GM12878 (cell line): ENCODE measurements around the gene RDM1. TPM values are rescaled to one million over a fixed set of nuclear protein-coding genes. Genes with fewer than 3 reads are reported as not detected.

Experiments used
- ATAC-seq: fragments of 200-7000 bp; cut with Tn5 transposase; 3 replicates; pipeline ENCODE4 v1.9.1; 2020; ENCODE audit warnings: mild to moderate bottlenecking, moderate library complexity
- BruUV-seq: library from RNA; stranded (reverse); fragments of 400-500 nt; replicated peaks from 2 replicates; lab custom pipeline; 2021; lab: Mats Ljungman, UMichigan
- CTCF ChIA-PET: fragments of 300-600 bp; sonication (Branson Sonifier 250); formaldehyde crosslinking; extraction: SDS; loops from one replicate; lab custom pipeline; 2021; ENCODE audit warnings: inconsistent platforms; lab: Yijun Ruan, JAX
- POLR2A ChIA-PET: fragments of 350-600 bp; formaldehyde crosslinking; extraction: SDS; loops from one replicate; lab custom pipeline; 2021; ENCODE audit warnings: inconsistent platforms; lab: Charles Lee
- RAD21 ChIA-PET: fragments of 300-600 bp; sonication (Branson Sonifier 250); formaldehyde crosslinking; loops from one replicate; lab custom pipeline; 2023; ENCODE audit warnings: antibody characterized with exemption; ENCODE audit not compliant: unreplicated experiment; lab: Charles Lee
- SMC1A ChIA-PET: fragments of 300-600 bp; sonication (Branson Sonifier 250); formaldehyde crosslinking; loops from one replicate; lab custom pipeline; 2023; ENCODE audit not compliant: unreplicated experiment, uncharacterized antibody; lab: Charles Lee
- DNase-seq: peaks from one replicate; pipeline ENCODE4 v3.0.0-alpha.2; 2011; ENCODE audit warnings: low read depth, low spot score
- FAIRE-seq: peaks from 3 replicates; lab custom pipeline; 2011; peaks lifted over from hg19 to GRCh38; lab: Jason Lieb, UNC
- H2AFZ ChIP-seq: 2 replicates; pipeline ENCODE4 v1.6.0; 2011; ENCODE audit warnings: low read depth, low read length, control low read depth; ENCODE audit not compliant: control insufficient read depth
- H3K27ac ChIP-seq: 2 replicates; pipeline ENCODE4 v1.5.1; 2011; ENCODE audit warnings: control low read depth; ENCODE audit not compliant: control insufficient read depth, insufficient read depth
- H3K27me3 ChIP-seq, 2 experiments: replicated peaks in 1 of 2; 2 replicates each; pipeline versions ENCODE4 v1.6.0 to v1.6.1; 2011; ENCODE audit warnings: low read length in 1 of 2; ENCODE audit not compliant: control insufficient read depth in 2 of 2, insufficient read depth in 2 of 2
- H3K36me3 ChIP-seq, 2 experiments: 2 replicates each; pipeline ENCODE4 v1.5.1; 2011; ENCODE audit warnings: low read length in 1 of 2; ENCODE audit not compliant: control insufficient read depth in 2 of 2, insufficient read depth in 2 of 2
- H3K4me1 ChIP-seq: 2 replicates; pipeline ENCODE4 v1.6.1; 2011; ENCODE audit warnings: mild to moderate bottlenecking, low read length, moderate library complexity, mixed read lengths; ENCODE audit not compliant: control insufficient read depth, insufficient read depth
- H3K4me2 ChIP-seq: 2 replicates; pipeline ENCODE4 v1.6.0; 2011; ENCODE audit warnings: control low read depth; ENCODE audit not compliant: control insufficient read depth, insufficient read depth
- H3K4me3 ChIP-seq: fragments of 200-600 bp; sonication (generic); 2 replicates; pipeline ENCODE4 v1.5.1; 2016
- H3K79me2 ChIP-seq: 2 replicates; pipeline ENCODE4 v1.6.0; 2011; ENCODE audit warnings: low read length; ENCODE audit not compliant: control insufficient read depth, insufficient read depth
- H3K9ac ChIP-seq: 2 replicates; pipeline ENCODE4 v1.8.0; 2011; ENCODE audit warnings: low read length, control low read depth, mixed read lengths; ENCODE audit not compliant: control insufficient read depth, insufficient read depth
- H3K9me3 ChIP-seq: replicated peaks from 3 replicates; pipeline ENCODE4 v1.5.1; 2011; ENCODE audit warnings: mild to moderate bottlenecking, low read length; ENCODE audit not compliant: control insufficient read depth, insufficient read depth
- H4K20me1 ChIP-seq: 2 replicates; pipeline ENCODE4 v1.6.0; 2011; ENCODE audit not compliant: control insufficient read depth, insufficient read depth
- BACH1 ChIP-seq: fragments of 450-650 bp; IDR thresholded peaks from 2 replicates; pipeline ENCODE4 v1.6.1; 2017; ENCODE audit warnings: mild to moderate bottlenecking, borderline replicate concordance
- FOXM1 ChIP-seq: IDR thresholded peaks from 2 replicates; pipeline ENCODE4 v1.6.1; 2012; ENCODE audit warnings: low read depth, mild to moderate bottlenecking, inconsistent platforms, low read length, moderate library complexity
- KDM1A ChIP-seq: fragments of 200-600 bp; sonication (generic); IDR thresholded peaks from 2 replicates; pipeline ENCODE4 v1.6.1; 2016; ENCODE audit warnings: borderline replicate concordance
- KLF5 ChIP-seq: fragments of 450-650 bp; IDR thresholded peaks from 2 replicates; pipeline ENCODE4 v1.6.1; 2014; ENCODE audit warnings: mild to moderate bottlenecking; ENCODE audit not compliant: partially characterized antibody
- NFIC ChIP-seq: IDR thresholded peaks from 2 replicates; pipeline ENCODE4 v1.6.1; 2012; ENCODE audit warnings: low read depth, mild to moderate bottlenecking, inconsistent platforms, low read length, moderate library complexity
- PAX5 ChIP-seq: IDR thresholded peaks from 2 replicates; pipeline ENCODE4 v1.6.1; 2011; ENCODE audit warnings: low read depth, low read length, borderline replicate concordance
- PML ChIP-seq: IDR thresholded peaks from 2 replicates; pipeline ENCODE4 v1.6.1; 2012; ENCODE audit warnings: low read length, inconsistent platforms
- RB1 ChIP-seq: fragments of 450-650 bp; formaldehyde crosslinking; IDR thresholded peaks from 2 replicates; pipeline ENCODE4 v1.6.1; 2017; ENCODE audit warnings: mild to moderate bottlenecking, borderline replicate concordance
- SPI1 ChIP-seq: IDR thresholded peaks from 2 replicates; pipeline ENCODE4 v1.6.1; 2011; ENCODE audit warnings: low read depth, mild to moderate bottlenecking, low read length, moderate library complexity, borderline replicate concordance; ENCODE audit not compliant: insufficient read depth
- SREBF2 ChIP-seq: IDR thresholded peaks from 2 replicates; pipeline ENCODE4 v1.6.1; 2012; ENCODE audit warnings: mild to moderate bottlenecking, low read length
- STAT1 ChIP-seq: fragments of 450-650 bp; conservative IDR thresholded peaks from 2 replicates; pipeline ENCODE4 v1.6.1; 2014; ENCODE audit warnings: antibody characterized with exemption, mild to moderate bottlenecking
- ZZZ3 ChIP-seq: IDR thresholded peaks from 2 replicates; pipeline ENCODE4 v1.6.1; 2011; ENCODE audit warnings: low read depth; ENCODE audit not compliant: control insufficient read depth, insufficient read length
- WGBS: methylation state at CpG from one replicate; pipeline ENCODE4 v1.1.6; 2016; ENCODE audit warnings: low lambda C conversion rate; ENCODE audit not compliant: insufficient replicate concordance, insufficient coverage; ENCODE audit errors: missing lambda C conversion rate; 5-methylcytosine and 5-hydroxymethylcytosine counted together
- in situ Hi-C: fragments of 300-500 bp; cut with MboI; formaldehyde crosslinking; loops from 9 replicates; pipeline ENCODE4 v1.14.3; 2018; ENCODE audit warnings: mixed read lengths
- intact Hi-C: fragments of 100-400 bp; cut with micrococcal nuclease; formaldehyde crosslinking; loops from one replicate; pipeline ENCODE4 v1.14.2; 2022; ENCODE audit not compliant: unreplicated experiment
- polyA plus RNA-seq, 11 experiments: library from polyadenylated mRNA; depleted of rRNA in 4 of 11; unstranded in 6 of 11; stranded (reverse) in 5 of 11; fragments of >200 nt; fragmentation: Nextera tagmentation in 4 of 11; fragmentation: Illumina TruSeq in 1 of 11; extraction: Ambion mirVana in 4 of 11; extraction: Trizol in 1 of 11; gene quantifications; 1 replicate in 1 of 11; 2 replicates in 10 of 11; pipeline versions ENCODE4 v1.2.1 to v1.2.3, GENCODE V29; 2011 to 2016; ENCODE audit warnings: inconsistent platforms in 2 of 11, missing spikeins in 2 of 11, low read depth in 1 of 11
- total RNA-seq, 4 experiments: library from RNA; depleted of rRNA in 3 of 4; stranded (reverse); fragments of >200 nt in 3 of 4; fragmentation: Illumina TruSeq in 1 of 4; extraction: Trizol in 1 of 4; gene quantifications; 2 replicates each; pipeline versions ENCODE4 v1.2.1 to v1.2.3, GENCODE V29; 2013 to 2021
- TF ChIP-seq, protein P1 (sequence below): IDR thresholded peaks from 2 replicates; pipeline ENCODE4 v1.6.1; 2012; ENCODE audit warnings: low read depth, low read length, improper control_type of control experiment

RDM1 gene
- total and polyA plus RNA-seq, 10 of the 15 experiments (the other 5 are each of a cell fraction or from before 2014, with no cell fraction given), result 5.7 to 18.4 (median 10.7) TPM

DNA sequence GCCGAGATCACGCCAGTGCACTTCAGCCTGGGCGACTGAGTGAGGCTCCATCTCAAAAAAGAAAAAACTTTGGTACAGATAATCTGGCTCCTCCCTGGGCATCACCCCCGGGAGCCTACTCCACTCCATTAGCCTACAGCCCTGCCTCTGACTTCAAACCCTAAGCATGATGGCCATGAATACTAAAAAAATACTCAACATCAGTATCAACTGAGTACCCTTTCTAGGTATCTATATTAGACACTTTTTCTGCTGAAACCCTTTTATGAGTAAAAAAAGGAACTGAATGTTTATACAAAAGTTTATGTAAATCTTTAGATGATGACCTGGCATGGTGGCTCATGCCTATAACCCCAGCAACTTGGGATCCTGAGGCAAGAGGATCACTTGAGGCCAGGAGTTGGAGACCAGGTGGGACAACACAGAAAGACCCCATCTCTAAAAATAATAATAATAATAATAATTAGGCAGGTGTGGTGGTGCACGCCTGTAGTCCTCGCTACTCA, 6.9 kb downstream of the RDM1 start:
- no peaks in the 10 kb centered on the region for H3K36me3 ChIP-seq
- no peaks in the 10 kb centered on the region for H4K20me1 ChIP-seq
- no peak overlapping the region for H3K4me2 ChIP-seq
- no peak overlapping the region for H3K9ac ChIP-seq
- no peak overlapping the region for H2AFZ ChIP-seq
- H3K27me3 ChIP-seq, result no peaks in the 10 kb centered on the region
- ChIA-PET CTCF (interaction anchor here (0.8 kb wide), 1 partner anchor 74 kb away, joined by 4 read pairs; no protein-coding TSS in a partner anchor), POLR2A (no interaction called here), RAD21 (interaction anchor here (0.7 to 1.1 kb wide), 3 partner anchors 31 to 44 kb away, joined by 3 to 4 read pairs (median 3); no protein-coding TSS in a partner anchor), SMC1A (interaction anchor here (1.2 to 1.5 kb wide), 4 partner anchors 10 to 49 kb away, joined by 3 to 5 read pairs (median 4); no protein-coding TSS in a partner anchor)
- H3K9me3 ChIP-seq, result no peaks in the 10 kb centered on the region
- no peaks in the 10 kb centered on the region for H3K79me2 ChIP-seq
- ATAC-seq, result peak; percentile 70
- no peak for TF ChIP-seq KDM1A
- TF ChIP-seq STAT1, result no peak
- TF ChIP-seq ZZZ3, result no peak
- TF ChIP-seq, protein P1, sequence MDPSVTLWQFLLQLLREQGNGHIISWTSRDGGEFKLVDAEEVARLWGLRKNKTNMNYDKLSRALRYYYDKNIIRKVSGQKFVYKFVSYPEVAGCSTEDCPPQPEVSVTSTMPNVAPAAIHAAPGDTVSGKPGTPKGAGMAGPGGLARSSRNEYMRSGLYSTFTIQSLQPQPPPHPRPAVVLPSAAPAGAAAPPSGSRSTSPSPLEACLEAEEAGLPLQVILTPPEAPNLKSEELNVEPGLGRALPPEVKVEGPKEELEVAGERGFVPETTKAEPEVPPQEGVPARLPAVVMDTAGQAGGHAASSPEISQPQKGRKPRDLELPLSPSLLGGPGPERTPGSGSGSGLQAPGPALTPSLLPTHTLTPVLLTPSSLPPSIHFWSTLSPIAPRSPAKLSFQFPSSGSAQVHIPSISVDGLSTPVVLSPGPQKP, result no peak
- TF ChIP-seq SPI1, result peak; percentile 70
- no peak overlapping the region for H3K27ac ChIP-seq
- DNase-seq, result no peak
- H3K4me3 ChIP-seq, result no peak overlapping the region
- intact Hi-C loops (no loop called here), in situ Hi-C loops (no loop called here)
- BruUV-seq, result no TSS peak
- WGBS, result 81% methylated on average over 6 of the region's 6 CpGs
- FAIRE-seq, result no peak
- no peaks in the 10 kb centered on the region for H3K4me1 ChIP-seq

DNA sequence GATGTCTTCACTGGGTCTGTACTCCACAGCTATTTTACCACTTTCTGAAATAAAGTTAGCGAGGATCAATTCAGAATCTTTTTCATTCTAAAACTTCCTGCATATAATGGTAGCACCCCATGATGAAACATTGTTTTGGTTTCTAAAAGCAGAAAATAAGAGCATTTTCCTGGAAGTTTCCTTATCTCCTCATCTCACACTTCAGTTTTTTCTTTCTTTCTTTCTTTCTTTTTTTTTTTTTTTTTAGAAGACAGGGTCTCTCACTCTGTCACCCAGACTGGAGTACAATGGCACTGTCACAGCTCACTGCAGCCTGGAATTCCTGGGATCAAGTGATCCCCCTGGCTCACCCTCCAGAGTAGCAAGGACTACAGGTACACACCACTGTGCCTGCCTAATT, 10.3 kb downstream of the RDM1 start:
- CTCF ChIA-PET, result no interaction called here

More for the DNA sequence above, 10.3 kb downstream of the RDM1 start:
- no peaks in the 10 kb centered on the region for H3K36me3 ChIP-seq
- H3K27me3 ChIP-seq, result no peaks in the 10 kb centered on the region
- no peak overlapping the region for H2AFZ ChIP-seq
- H3K4me2 ChIP-seq, result no peak overlapping the region
- no peak for TF ChIP-seq PML
- no peak for TF ChIP-seq SREBF2
- TF ChIP-seq RB1, result no peak
- no peak for TF ChIP-seq FOXM1
- no peak for TF ChIP-seq NFIC
- no peak for TF ChIP-seq BACH1
- no peak for TF ChIP-seq KLF5
- no peak for TF ChIP-seq PAX5
- TF ChIP-seq, all 136 proteins: peak for 0
- intact Hi-C loops (no loop called here), in situ Hi-C loops (no loop called here)
- no TSS peak for BruUV-seq
- ATAC-seq (no peak), DNase-seq (no peak), FAIRE-seq (no peak)
- Histone ChIP-seq H4K20me1 (no peaks in the 10 kb centered on the region), H3K4me1 (no peaks in the 10 kb centered on the region), H3K9ac (no peak overlapping the region), H3K9me3 (no peaks in the 10 kb centered on the region), H3K4me3 (no peak overlapping the region), H3K79me2 (no peaks in the 10 kb centered on the region), H3K27ac (no peak overlapping the region)
- POLR2A ChIA-PET, result interaction anchor here (0.6 kb wide), 1 partner anchor 22 kb away, joined by 3 read pairs; no protein-coding TSS in a partner anchor
- SMC1A ChIA-PET, result interaction anchor here (1.4 kb wide), 1 partner anchor 9 kb away, joined by 4 read pairs; no protein-coding TSS in a partner anchor
- RAD21 ChIA-PET, result no interaction called here
- 91% methylated on average over 1 of the region's 1 CpG for WGBS
